DND-41 (cell line): ENCODE results near the gene SND1.

Experiments used
- ATAC-seq: fragments of 200-7000 bp; cut with Tn5 transposase; 3 replicates; pipeline ENCODE4 v1.9.1; 2021; ENCODE audit warnings: low read depth; ENCODE audit not compliant: insufficient read depth
- DNase-seq: peaks from one replicate; pipeline ENCODE4 v3.0.0-alpha.2; 2020
- H2AFZ ChIP-seq: 2 replicates; pipeline ENCODE4 v1.6.0; 2012; ENCODE audit warnings: low read depth, low read length
- H3K27ac ChIP-seq: 2 replicates; pipeline ENCODE4 v1.5.1; 2012; ENCODE audit warnings: low read length, inconsistent platforms
- H3K27me3 ChIP-seq: fragments of 200-600 bp; sonication (generic); 2 replicates; pipeline ENCODE4 v1.6.0; 2012; ENCODE audit warnings: low read length, mild to moderate bottlenecking, inconsistent platforms; ENCODE audit not compliant: insufficient read depth, poor library complexity
- H3K36me3 ChIP-seq: 2 replicates; pipeline ENCODE4 v1.5.1; 2012; ENCODE audit warnings: low read length, inconsistent platforms; ENCODE audit not compliant: insufficient read depth
- H3K4me1 ChIP-seq: 2 replicates; pipeline ENCODE4 v1.5.1; 2012; ENCODE audit warnings: mild to moderate bottlenecking, low read length; ENCODE audit not compliant: insufficient read depth
- H3K4me2 ChIP-seq: 2 replicates; pipeline ENCODE4 v1.6.0; 2012; ENCODE audit warnings: mild to moderate bottlenecking, moderate library complexity, low read length, inconsistent platforms; ENCODE audit not compliant: insufficient read depth
- H3K4me3 ChIP-seq, 2 experiments: fragments of 200-600 bp in 1 of 2; shearing (Covaris generic) in 1 of 2; 2 replicates each; pipeline ENCODE4 v1.5.1; 2012 to 2016; ENCODE audit warnings: inconsistent platforms in 2 of 2, low read length in 2 of 2, mild to moderate bottlenecking in 2 of 2, low read depth in 1 of 2, moderate library complexity in 1 of 2
- H3K79me2 ChIP-seq: 2 replicates; pipeline ENCODE4 v1.6.0; 2012; ENCODE audit warnings: low read length, inconsistent platforms; ENCODE audit not compliant: insufficient read depth
- H3K9ac ChIP-seq: 2 replicates; pipeline ENCODE4 v1.6.0; 2012; ENCODE audit warnings: low read depth, mild to moderate bottlenecking, inconsistent platforms, low read length, moderate library complexity
- H3K9me3 ChIP-seq: 2 replicates; pipeline ENCODE4 v1.5.1; 2012; ENCODE audit warnings: low read length, moderate library complexity, mild to moderate bottlenecking, inconsistent platforms; ENCODE audit not compliant: insufficient read depth, severe bottlenecking
- H4K20me1 ChIP-seq: 2 replicates; pipeline ENCODE4 v1.6.0; 2012; ENCODE audit warnings: low read length; ENCODE audit not compliant: insufficient read depth
- EZH2 ChIP-seq: IDR thresholded peaks from 3 replicates; pipeline ENCODE4 v1.6.1; 2012; ENCODE audit warnings: borderline replicate concordance, low read depth, mild to moderate bottlenecking, moderate library complexity, low read length, inconsistent platforms; ENCODE audit not compliant: severe bottlenecking
- TF ChIP-seq, protein P1 (sequence below): IDR thresholded peaks from 2 replicates; pipeline ENCODE4 v1.5.1; 2012; ENCODE audit warnings: borderline replicate concordance, low read length, moderate library complexity, mild to moderate bottlenecking; ENCODE audit not compliant: poor library complexity, severe bottlenecking; ENCODE audit errors: extremely low read depth

SND1 gene

DNA sequence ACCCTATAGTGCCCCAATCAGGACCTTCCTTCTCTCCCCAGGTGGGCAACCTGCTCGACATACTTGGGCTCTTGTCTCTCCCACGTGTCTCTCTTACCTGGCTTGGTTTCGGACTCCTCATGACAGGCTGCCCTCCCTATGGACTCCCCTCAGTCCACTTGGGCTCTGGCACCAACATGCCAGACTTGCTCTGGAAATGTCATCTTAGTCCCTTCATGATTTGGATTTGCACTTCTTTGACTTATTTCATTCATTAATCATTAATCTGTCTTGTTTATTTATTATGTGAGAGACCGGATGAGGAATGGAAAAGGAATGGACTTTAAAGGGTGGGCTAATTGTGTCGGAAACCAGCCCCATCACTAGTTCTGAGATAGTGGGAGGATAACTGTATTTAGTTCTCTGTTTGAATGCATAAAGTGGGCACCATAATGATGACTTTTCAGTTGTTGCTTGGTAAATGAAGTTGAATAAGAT lies 108.0 kb downstream of the SND1 start:
- Histone ChIP-seq H3K79me2 (peaks cover 12% of the 10 kb centered on the region; the same call in 1 of the 2 replicates), H3K4me3 (no peak overlapping the region), H3K9me3 (no peaks in the 10 kb centered on the region), H2AFZ (no peak overlapping the region), H3K9ac (no peak overlapping the region), H3K36me3 (no peaks in the 10 kb centered on the region; the same call in 1 of the 2 replicates), H4K20me1 (peaks cover 11% of the 10 kb centered on the region; the same call in 1 of the 2 replicates), H3K4me1 (no peaks in the 10 kb centered on the region), H3K27me3 (no peaks in the 10 kb centered on the region), H3K27ac (no peak overlapping the region), H3K4me2 (no peak overlapping the region)
- TF ChIP-seq, protein P1, sequence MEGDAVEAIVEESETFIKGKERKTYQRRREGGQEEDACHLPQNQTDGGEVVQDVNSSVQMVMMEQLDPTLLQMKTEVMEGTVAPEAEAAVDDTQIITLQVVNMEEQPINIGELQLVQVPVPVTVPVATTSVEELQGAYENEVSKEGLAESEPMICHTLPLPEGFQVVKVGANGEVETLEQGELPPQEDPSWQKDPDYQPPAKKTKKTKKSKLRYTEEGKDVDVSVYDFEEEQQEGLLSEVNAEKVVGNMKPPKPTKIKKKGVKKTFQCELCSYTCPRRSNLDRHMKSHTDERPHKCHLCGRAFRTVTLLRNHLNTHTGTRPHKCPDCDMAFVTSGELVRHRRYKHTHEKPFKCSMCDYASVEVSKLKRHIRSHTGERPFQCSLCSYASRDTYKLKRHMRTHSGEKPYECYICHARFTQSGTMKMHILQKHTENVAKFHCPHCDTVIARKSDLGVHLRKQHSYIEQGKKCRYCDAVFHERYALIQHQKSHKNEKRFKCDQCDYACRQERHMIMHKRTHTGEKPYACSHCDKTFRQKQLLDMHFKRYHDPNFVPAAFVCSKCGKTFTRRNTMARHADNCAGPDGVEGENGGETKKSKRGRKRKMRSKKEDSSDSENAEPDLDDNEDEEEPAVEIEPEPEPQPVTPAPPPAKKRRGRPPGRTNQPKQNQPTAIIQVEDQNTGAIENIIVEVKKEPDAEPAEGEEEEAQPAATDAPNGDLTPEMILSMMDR, result no peak
- TF ChIP-seq EZH2, result no peak
- DNase-seq (no peak), ATAC-seq (no peak)

DNA sequence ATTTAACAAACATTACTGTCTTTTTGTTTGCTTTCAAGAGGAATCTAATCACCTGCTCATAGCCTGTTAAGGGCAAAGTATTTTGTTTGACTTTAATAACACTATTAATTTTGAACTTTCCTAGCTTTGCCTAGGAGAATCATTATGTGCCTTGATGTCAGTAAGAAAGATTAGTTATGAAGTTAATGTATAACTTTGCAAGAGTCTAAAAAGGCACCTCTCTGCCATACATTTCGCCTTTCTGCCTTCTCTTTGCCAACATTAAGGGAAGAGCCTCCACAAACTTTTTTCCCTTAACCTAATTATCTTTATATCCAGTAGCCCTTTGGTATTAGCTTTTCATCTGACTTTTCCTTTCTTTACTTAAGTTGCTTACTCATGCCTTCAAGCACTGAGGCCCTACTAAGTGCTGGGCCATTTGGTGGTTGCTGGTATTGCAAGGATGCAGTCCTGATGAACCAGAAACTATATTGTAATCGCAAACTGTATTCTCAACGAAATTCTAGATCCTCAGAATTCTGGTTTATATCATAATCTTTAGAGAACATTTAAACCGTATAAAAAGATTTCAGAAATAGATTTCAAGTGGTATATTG lies 108.5 kb downstream of the SND1 start:
- H3K36me3 ChIP-seq, result no peaks in the 10 kb centered on the region; the same call in 1 of the 2 replicates
- no peaks in the 10 kb centered on the region for H3K4me1 ChIP-seq
- peaks cover 5% of the 10 kb centered on the region; the same call in 1 of the 2 replicates for H4K20me1 ChIP-seq
- no peak overlapping the region for H3K27ac ChIP-seq
- H3K4me2 ChIP-seq, result no peak overlapping the region
- no peak for TF ChIP-seq EZH2
- TF ChIP-seq, protein P1, result no peak
- H3K9ac ChIP-seq, result no peak overlapping the region
- no peaks in the 10 kb centered on the region for H3K27me3 ChIP-seq
- DNase-seq (no peak), ATAC-seq (no peak)
- H3K9me3 ChIP-seq, result no peaks in the 10 kb centered on the region
- peaks cover 7% of the 10 kb centered on the region; the same call in 1 of the 2 replicates for H3K79me2 ChIP-seq
- H3K4me3 ChIP-seq, result no peak overlapping the region
- no peak overlapping the region for H2AFZ ChIP-seq

DNA sequence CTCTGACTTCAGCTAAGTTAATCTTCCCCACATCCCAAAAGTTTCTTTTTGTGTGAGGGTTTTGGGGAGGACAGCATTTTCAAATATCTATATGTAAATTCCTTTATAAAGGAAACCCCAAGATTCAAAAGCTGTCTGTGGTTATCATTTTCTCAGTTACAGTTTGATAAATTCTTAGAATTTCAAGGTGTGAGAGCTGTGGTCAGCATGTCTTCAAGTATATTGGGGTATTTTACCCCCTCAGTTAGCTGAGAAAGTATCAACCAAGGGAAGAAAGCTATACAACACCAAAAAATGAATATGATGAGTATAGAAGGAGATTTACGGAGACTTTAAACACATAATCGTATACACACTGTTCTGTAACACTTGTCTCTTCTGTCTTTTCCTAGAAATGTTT lies 109.2 kb downstream of the SND1 start:
- Histone ChIP-seq H3K9me3 (no peaks in the 10 kb centered on the region), H3K36me3 (peaks cover 4% of the 10 kb centered on the region; the same call in 1 of the 2 replicates), H3K4me3 (no peak overlapping the region), H3K27ac (no peak overlapping the region), H3K79me2 (peaks cover 8% of the 10 kb centered on the region; the same call in 1 of the 2 replicates), H3K9ac (no peak overlapping the region), H3K4me2 (no peak overlapping the region), H3K4me1 (no peaks in the 10 kb centered on the region), H4K20me1 (peaks cover 3% of the 10 kb centered on the region; the same call in 1 of the 2 replicates), H3K27me3 (no peaks in the 10 kb centered on the region), H2AFZ (no peak overlapping the region)
- DNase-seq (no peak), ATAC-seq (no peak; the same call in 2 of the 3 replicates)
- TF ChIP-seq, protein P1, result no peak
- no peak for TF ChIP-seq EZH2
